LNCaP clone FGC (cell line): ENCODE measurements around the gene ZNF618.

Experiments
- DNase-seq: peaks from one replicate; pipeline ENCODE4 v3.0.0-alpha.2; 2011; ENCODE audit warnings: low read depth
- H3K4me3 ChIP-seq: 2 replicates; pipeline ENCODE4 v1.5.1; 2011; ENCODE audit warnings: mild to moderate bottlenecking, low read depth, low read length, control low read depth
- TF ChIP-seq, protein P1 (sequence below): IDR thresholded peaks from 2 replicates; pipeline ENCODE4 v1.5.1; 2012; ENCODE audit warnings: mild to moderate bottlenecking; ENCODE audit not compliant: control insufficient read depth, insufficient read depth; ENCODE audit errors: extremely low read depth

ZNF618 gene

DNA sequence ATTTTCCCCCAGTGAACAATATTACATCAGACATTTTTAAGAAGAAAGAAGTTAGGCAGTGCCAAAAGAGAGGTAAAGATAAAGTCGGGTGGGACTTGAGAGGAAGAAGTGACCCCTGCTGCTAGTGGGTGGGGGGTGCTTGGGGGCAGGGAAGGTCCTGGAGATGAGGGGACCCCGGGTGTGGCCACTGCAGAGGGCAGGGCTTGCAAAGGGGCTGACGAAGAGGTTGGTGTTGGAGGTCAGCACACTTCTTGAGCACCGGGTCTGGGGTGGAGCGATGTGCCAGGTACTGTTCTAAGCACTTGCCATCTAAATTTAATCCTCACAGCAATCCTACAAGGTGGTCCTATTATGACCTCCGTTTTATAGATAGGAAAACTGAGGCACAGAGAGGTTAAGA, 140.0 kb downstream of the ZNF618 start:
- TF ChIP-seq, protein P1, sequence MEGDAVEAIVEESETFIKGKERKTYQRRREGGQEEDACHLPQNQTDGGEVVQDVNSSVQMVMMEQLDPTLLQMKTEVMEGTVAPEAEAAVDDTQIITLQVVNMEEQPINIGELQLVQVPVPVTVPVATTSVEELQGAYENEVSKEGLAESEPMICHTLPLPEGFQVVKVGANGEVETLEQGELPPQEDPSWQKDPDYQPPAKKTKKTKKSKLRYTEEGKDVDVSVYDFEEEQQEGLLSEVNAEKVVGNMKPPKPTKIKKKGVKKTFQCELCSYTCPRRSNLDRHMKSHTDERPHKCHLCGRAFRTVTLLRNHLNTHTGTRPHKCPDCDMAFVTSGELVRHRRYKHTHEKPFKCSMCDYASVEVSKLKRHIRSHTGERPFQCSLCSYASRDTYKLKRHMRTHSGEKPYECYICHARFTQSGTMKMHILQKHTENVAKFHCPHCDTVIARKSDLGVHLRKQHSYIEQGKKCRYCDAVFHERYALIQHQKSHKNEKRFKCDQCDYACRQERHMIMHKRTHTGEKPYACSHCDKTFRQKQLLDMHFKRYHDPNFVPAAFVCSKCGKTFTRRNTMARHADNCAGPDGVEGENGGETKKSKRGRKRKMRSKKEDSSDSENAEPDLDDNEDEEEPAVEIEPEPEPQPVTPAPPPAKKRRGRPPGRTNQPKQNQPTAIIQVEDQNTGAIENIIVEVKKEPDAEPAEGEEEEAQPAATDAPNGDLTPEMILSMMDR = no peak
- no peak for DNase-seq
- H3K4me3 ChIP-seq = no peak overlapping the region

- no peak for DNase-seq
- TF ChIP-seq, protein P1 = no peak
- H3K4me3 ChIP-seq = no peak overlapping the region
These were observed 140.7 kb downstream of the ZNF618 start for GRCh38 chr9:114016629-114017423.

DNA sequence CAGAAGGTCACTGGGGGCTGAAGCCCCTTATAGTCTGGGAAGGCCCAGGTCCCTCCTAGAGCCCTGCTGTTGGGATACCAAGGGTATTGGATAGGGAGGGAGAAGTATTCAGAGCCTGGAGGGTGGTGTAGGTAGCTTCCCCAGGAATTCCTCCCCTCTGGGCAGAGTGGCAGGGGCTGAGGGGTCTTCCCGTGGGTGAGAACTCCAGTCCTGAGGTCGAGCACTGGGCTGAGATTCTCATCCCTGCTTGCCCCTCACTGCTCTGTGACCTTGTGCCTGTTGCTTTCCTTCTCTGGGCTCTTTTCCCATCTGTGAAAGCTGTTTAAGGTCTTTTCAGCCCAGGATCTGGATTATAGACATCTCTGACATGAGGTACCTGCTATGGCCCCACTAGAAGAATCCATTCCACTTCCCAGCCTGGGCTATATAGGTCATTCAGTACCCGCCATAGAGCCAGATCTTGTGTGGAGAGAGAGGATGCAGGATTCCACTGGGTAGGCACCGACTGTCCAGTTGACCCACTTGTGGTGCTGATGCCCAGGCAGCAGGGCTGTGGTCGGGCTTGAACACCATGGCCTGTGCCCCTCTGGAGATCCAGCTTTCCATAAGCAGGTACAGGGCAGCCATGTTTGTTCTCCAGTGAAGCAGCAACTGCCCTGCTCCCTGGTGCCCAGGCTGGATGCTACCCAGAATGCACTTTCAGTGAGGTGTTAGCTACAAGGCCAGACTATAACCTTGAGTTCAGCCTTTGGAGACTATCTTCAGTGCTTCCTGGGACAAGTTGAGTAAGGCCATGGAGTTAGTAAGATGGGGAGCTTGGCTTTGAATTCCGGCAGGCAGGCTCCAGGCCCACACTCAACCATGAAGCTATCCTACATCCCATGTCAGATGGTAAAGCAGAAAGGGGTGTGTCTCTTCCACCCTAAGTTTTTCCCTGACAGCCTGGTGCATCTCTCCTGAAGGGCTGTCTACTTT, 141.9 kb downstream of the ZNF618 start:
- no peak overlapping the region for H3K4me3 ChIP-seq
- TF ChIP-seq, protein P1 = no peak
- no peak for DNase-seq

DNA sequence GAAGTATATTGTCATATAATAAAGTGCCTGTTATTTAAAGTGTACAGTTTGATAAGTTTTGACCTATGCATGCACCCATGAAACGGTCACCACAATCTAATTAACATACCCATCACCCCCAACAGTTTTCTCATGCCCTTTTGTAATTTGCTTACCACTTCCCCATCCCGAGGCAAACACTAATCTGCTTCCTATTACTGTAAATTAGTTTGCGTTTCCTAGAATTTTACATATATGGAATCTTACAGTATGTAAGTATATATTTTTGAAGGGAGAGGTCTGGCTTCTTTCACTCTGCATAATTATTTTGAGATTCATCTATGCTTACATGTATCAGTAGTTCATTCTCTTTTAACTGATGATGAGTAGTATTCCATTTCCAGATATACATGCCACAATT, 145.5 kb downstream of the ZNF618 start:
- TF ChIP-seq, protein P1 = no peak
- no peak for DNase-seq
- no peak overlapping the region for H3K4me3 ChIP-seq

- H3K4me3 ChIP-seq = no peak overlapping the region
- DNase-seq = no peak
- TF ChIP-seq, protein P1 = no peak
These were observed 147.9 kb downstream of the ZNF618 start for GRCh38 chr9:114023961-114024360.

GRCh38 chr9:114025196-114025753, 149.2 kb downstream of the ZNF618 start:
- no peak for DNase-seq
- TF ChIP-seq, protein P1 = no peak
- no peak overlapping the region for H3K4me3 ChIP-seq
